ENCODE data around the gene PLA2G4D.
"Not testable (repeated sequence)": the region's sequence is repeated elsewhere in the genome, so short reads cannot be mapped to it uniquely, and the experiment has no call there.

The PLA2G4D gene

GRCh38 chr15:42121682-42122081, 27.3 kb upstream of the PLA2G4D start:
- DNase-seq (ENCODE audit: low read depth), result no peak

GRCh38 chr15:42121021-42121420, 26.7 kb upstream of the PLA2G4D start:
- DNase-seq (ENCODE audit: low read depth), result no peak

GRCh38 chr15:42120285-42120684, 25.9 kb upstream of the PLA2G4D start:
- DNase-seq (ENCODE audit: low read depth), result no peak

GRCh38 chr15:42119446-42119760, 25.0 kb upstream of the PLA2G4D start:
- DNase-seq (ENCODE audit: low read depth), result no peak

- DNase-seq (ENCODE audit: low read depth), result no peak
Measured at GRCh38 chr15:42118650-42119445, 24.5 kb upstream of the PLA2G4D start.

GRCh38 chr15:42111924-42112323, 17.6 kb upstream of the PLA2G4D start:
- no peak for DNase-seq (ENCODE audit: low read depth)

- DNase-seq (ENCODE audit: low read depth), result no peak
Measured at GRCh38 chr15:42110367-42110766, 16.0 kb upstream of the PLA2G4D start.

GRCh38 chr15:42108806-42109205, 14.4 kb upstream of the PLA2G4D start:
- DNase-seq (ENCODE audit: low read depth), result no peak

- DNase-seq (ENCODE audit: low read depth), result no peak
Measured at GRCh38 chr15:42108189-42108588, 13.8 kb upstream of the PLA2G4D start.

GRCh38 chr15:42107473-42107872, 13.1 kb upstream of the PLA2G4D start:
- DNase-seq (ENCODE audit: low read depth), result no peak

GRCh38 chr15:42106288-42106687, 11.9 kb upstream of the PLA2G4D start:
- no peak for DNase-seq (ENCODE audit: low read depth)

- no peak for DNase-seq (ENCODE audit: low read depth)
Measured at GRCh38 chr15:42104095-42104891, 9.9 kb upstream of the PLA2G4D start.

- DNase-seq (ENCODE audit: low read depth), result no peak
Measured at GRCh38 chr15:42102646-42103235, 8.4 kb upstream of the PLA2G4D start.

GRCh38 chr15:42101861-42102260, 7.5 kb upstream of the PLA2G4D start:
- no peak for DNase-seq (ENCODE audit: low read depth)

- DNase-seq (ENCODE audit: low read depth), result no peak
Measured at GRCh38 chr15:42100021-42100800, 5.8 kb upstream of the PLA2G4D start.

GRCh38 chr15:42097018-42097417, 2.7 kb upstream of the PLA2G4D start:
- no peak for DNase-seq (ENCODE audit: low read depth)

GRCh38 chr15:42093966-42094365, 396 bp downstream of the PLA2G4D start:
- DNase-seq (ENCODE audit: low read depth), result no peak

GRCh38 chr15:42092398-42093318, 1.7 kb downstream of the PLA2G4D start:
- no peak for DNase-seq (ENCODE audit: low read depth)

GRCh38 chr15:42091753-42092397, 2.5 kb downstream of the PLA2G4D start:
- DNase-seq (ENCODE audit: low read depth), result not testable (repeated sequence)

GRCh38 chr15:42090781-42091180, 3.6 kb downstream of the PLA2G4D start:
- DNase-seq (ENCODE audit: low read depth), result no peak

- no peak for DNase-seq (ENCODE audit: low read depth)
Measured at GRCh38 chr15:42090370-42090769, 4.0 kb downstream of the PLA2G4D start.

All from stimulated activated CD8-positive, alpha-beta memory T cell treated with anti-CD3 and anti-CD28 coated beads, Interleukin-15, amount 100 ng/mL, for 1 hour (primary cell).